ENCODE data around the gene DNER. TPM values are rescaled to one million over a fixed set of nuclear protein-coding genes. Genes with fewer than 3 reads are reported as not detected.

Gene DNER
- polyA plus RNA-seq, 1 donor (not counting 4 experiments of a cell fraction or from before 2014, with no cell fraction given): 8.5 TPM

GRCh38 chr2:229660391-229660790, 54.0 kb downstream of the DNER start:
- Histone ChIP-seq H3K4me2 (ENCODE audit: control insufficient read depth, extremely low read depth, insufficient read depth, low read depth, low read length) (peak overlapping the region; percentile 3), H3K36me3 (ENCODE audit: control insufficient read depth in 2 of 2, extremely low read depth in 1 of 2, insufficient read depth in 2 of 2, low read length in 2 of 2) (no peaks in the 10 kb centered on the region)

DNA sequence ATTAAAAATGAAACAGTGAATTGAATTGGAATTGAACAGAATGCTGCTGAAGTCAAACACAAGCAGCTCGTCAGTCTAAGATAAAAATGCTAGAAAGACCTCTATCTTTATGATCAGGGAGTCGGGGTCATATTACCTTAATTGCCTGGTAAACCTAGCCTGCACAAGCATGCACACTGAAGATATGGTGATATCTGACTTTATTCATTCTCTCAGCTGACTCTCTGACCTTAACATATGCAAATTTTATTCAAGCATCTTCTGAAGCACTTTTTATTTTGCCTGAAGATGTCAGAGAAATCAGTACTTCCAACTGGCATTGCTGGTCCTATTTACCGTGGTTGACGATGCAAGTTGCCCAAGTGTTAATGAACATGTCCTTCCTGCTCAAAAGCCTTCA, 56.4 kb downstream of the DNER start:
- H3K9me3 ChIP-seq (ENCODE audit: control insufficient read depth, low read depth, low read length): no peaks in the 10 kb centered on the region
- TF ChIP-seq, protein P1, sequence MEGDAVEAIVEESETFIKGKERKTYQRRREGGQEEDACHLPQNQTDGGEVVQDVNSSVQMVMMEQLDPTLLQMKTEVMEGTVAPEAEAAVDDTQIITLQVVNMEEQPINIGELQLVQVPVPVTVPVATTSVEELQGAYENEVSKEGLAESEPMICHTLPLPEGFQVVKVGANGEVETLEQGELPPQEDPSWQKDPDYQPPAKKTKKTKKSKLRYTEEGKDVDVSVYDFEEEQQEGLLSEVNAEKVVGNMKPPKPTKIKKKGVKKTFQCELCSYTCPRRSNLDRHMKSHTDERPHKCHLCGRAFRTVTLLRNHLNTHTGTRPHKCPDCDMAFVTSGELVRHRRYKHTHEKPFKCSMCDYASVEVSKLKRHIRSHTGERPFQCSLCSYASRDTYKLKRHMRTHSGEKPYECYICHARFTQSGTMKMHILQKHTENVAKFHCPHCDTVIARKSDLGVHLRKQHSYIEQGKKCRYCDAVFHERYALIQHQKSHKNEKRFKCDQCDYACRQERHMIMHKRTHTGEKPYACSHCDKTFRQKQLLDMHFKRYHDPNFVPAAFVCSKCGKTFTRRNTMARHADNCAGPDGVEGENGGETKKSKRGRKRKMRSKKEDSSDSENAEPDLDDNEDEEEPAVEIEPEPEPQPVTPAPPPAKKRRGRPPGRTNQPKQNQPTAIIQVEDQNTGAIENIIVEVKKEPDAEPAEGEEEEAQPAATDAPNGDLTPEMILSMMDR (optimal IDR thresholded peaks at IDR 0.05 in 1 of 3, IDR thresholded peaks at IDR 0.05 in 1 of 3, conservative IDR thresholded peaks at IDR 0.05 in 1 of 3; ENCODE audit: extremely low read depth in 1 of 3, insufficient read depth in 2 of 3, low read length in 3 of 3): no peak
- no peak for TF ChIP-seq EZH2 (IDR thresholded peaks at IDR 0.05; ENCODE audit: low read length)
- H3K4me1 ChIP-seq (ENCODE audit: control insufficient read depth, extremely low read depth, insufficient read depth, low read length): peaks cover 7% of the 10 kb centered on the region
- no peak overlapping the region for H3K4me3 ChIP-seq (ENCODE audit: control insufficient read depth in 2 of 3, extremely low read depth in 1 of 3, insufficient read depth in 2 of 3, low read depth in 1 of 3, low read length in 3 of 3)
- H4K20me1 ChIP-seq (ENCODE audit: control insufficient read depth, extremely low read depth, insufficient read depth, low read length): no peaks in the 10 kb centered on the region
- H3K9ac ChIP-seq (ENCODE audit: control insufficient read depth, extremely low read depth, insufficient read depth, low read length): no peak overlapping the region
- FAIRE-seq (no peak), DNase-seq (ENCODE audit: low read depth, low spot score) (no peak)
- H3K36me3 ChIP-seq (ENCODE audit: control insufficient read depth in 2 of 2, extremely low read depth in 1 of 2, insufficient read depth in 2 of 2, low read length in 2 of 2): no peaks in the 10 kb centered on the region
- no peaks in the 10 kb centered on the region for H3K27me3 ChIP-seq (ENCODE audit: control insufficient read depth, extremely low read depth, insufficient read depth, low read length)
- no peaks in the 10 kb centered on the region for H3K9me1 ChIP-seq (ENCODE audit: control insufficient read depth, extremely low read depth, insufficient read depth, low read length)
- H3K4me2 ChIP-seq (ENCODE audit: control insufficient read depth, extremely low read depth, insufficient read depth, low read depth, low read length): no peak overlapping the region
- no peak overlapping the region for H3K27ac ChIP-seq (ENCODE audit: control insufficient read depth, insufficient read depth, low read length)
- dilution Hi-C loops (cut with MboI; ENCODE audit: extremely low pct_ligation_motif_present, low sequenced_read_pairs): no loop called here
- H3K79me2 ChIP-seq (ENCODE audit: control insufficient read depth, insufficient read depth, low read length): no peaks in the 10 kb centered on the region
- no peak overlapping the region for H2AFZ ChIP-seq (ENCODE audit: control insufficient read depth, low read length)

More at GRCh38 chr2:229660391-229660790, 54.0 kb downstream of the DNER start:
- DNase-seq (ENCODE audit: low read depth, low spot score): no peak
- no peak overlapping the region for H2AFZ ChIP-seq (ENCODE audit: control insufficient read depth, low read length)
- FAIRE-seq: no peak
- no peak overlapping the region for H3K4me3 ChIP-seq (ENCODE audit: control insufficient read depth in 2 of 3, extremely low read depth in 1 of 3, insufficient read depth in 2 of 3, low read depth in 1 of 3, low read length in 3 of 3)
- H3K9ac ChIP-seq (ENCODE audit: control insufficient read depth, extremely low read depth, insufficient read depth, low read length): no peak overlapping the region
- H3K9me3 ChIP-seq (ENCODE audit: control insufficient read depth, low read depth, low read length): no peaks in the 10 kb centered on the region
- no peak for TF ChIP-seq EZH2 (IDR thresholded peaks at IDR 0.05; ENCODE audit: low read length)
- TF ChIP-seq, protein P1 (optimal IDR thresholded peaks at IDR 0.05 in 1 of 3, IDR thresholded peaks at IDR 0.05 in 1 of 3, conservative IDR thresholded peaks at IDR 0.05 in 1 of 3; ENCODE audit: extremely low read depth in 1 of 3, insufficient read depth in 2 of 3, low read length in 3 of 3): no peak
- H4K20me1 ChIP-seq (ENCODE audit: control insufficient read depth, extremely low read depth, insufficient read depth, low read length): no peaks in the 10 kb centered on the region
- H3K4me1 ChIP-seq (ENCODE audit: control insufficient read depth, extremely low read depth, insufficient read depth, low read length): peaks cover 7% of the 10 kb centered on the region
- no peak overlapping the region for H3K27ac ChIP-seq (ENCODE audit: control insufficient read depth, insufficient read depth, low read length)
- no peaks in the 10 kb centered on the region for H3K9me1 ChIP-seq (ENCODE audit: control insufficient read depth, extremely low read depth, insufficient read depth, low read length)
- no peaks in the 10 kb centered on the region for H3K79me2 ChIP-seq (ENCODE audit: control insufficient read depth, insufficient read depth, low read length)
- dilution Hi-C loops (cut with MboI; ENCODE audit: extremely low pct_ligation_motif_present, low sequenced_read_pairs): no loop called here
- no peaks in the 10 kb centered on the region for H3K27me3 ChIP-seq (ENCODE audit: control insufficient read depth, extremely low read depth, insufficient read depth, low read length)

All from keratinocyte (primary cell).